ENCODE measurements around the gene RBM12.

DNA sequence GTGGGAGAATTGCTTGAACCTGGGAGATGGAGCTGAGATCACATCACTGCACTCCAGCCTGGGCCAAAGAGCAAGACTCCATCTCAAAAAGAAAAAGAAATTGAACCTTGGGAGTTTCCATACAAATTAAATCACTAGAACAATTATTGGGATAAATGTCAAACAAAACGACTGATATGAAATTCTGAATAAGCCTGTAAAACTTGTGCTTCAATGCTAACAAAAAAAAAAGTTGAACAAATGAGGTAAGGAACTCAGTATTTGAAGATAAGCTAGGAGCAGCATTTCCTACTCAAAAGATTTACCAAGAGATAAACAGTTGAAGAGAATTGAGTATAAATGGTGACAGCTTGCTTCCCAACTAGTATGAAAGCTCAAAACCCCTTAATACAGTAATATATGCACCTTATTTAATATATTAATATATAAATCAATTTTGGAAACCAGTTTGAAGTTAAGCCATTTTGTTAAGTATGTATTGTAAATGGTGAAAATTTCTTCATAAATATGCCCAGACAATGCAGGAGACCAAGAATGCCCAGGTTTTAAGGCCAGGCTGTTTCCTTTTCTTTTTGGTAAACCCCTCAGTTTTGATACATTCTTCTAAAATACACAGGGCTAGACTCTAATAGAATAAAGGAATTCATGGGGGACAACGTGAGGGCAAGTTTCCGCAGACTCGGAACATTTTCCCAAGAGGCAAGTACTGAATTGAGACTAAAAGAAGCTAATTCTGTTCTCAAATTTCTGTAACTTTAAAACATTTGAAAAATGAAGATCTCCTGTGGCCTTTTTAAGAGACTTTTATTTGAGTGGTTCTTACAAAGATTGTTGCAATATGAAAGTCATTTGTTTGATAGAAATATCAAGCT lies 38.4 kb upstream of the RBM12 start:
- no peak for TF ChIP-seq CTCF (optimal IDR thresholded peaks at IDR 0.05 in 1 of 3, IDR thresholded peaks at IDR 0.05 in 1 of 3, conservative IDR thresholded peaks at IDR 0.05 in 1 of 3; ENCODE audit: extremely low read depth in 1 of 3, insufficient read depth in 2 of 3, low read length in 3 of 3)
- TF ChIP-seq EZH2 (IDR thresholded peaks at IDR 0.05; ENCODE audit: low read length), result no peak

Data from keratinocyte (primary cell).